Muscle of leg (tissue), 11 donors: ENCODE results near the gene MAP3K7CL. TPM values are rescaled to one million over a fixed set of nuclear protein-coding genes. Genes with fewer than 3 reads are reported as not detected.

Experiments used
- DNase-seq: peaks from one replicate; pipeline ENCODE4 v3.0.0; 2013
- H3K27ac ChIP-seq: one replicate; pipeline ENCODE4 v1.5.1; 2013; ENCODE audit warnings: mild to moderate bottlenecking, low read length, control low read depth
- H3K27me3 ChIP-seq: one replicate; pipeline ENCODE4 v1.6.1; 2013; ENCODE audit warnings: low read length; ENCODE audit not compliant: control insufficient read depth, insufficient read depth
- H3K36me3 ChIP-seq: one replicate; pipeline ENCODE4 v1.6.1; 2013; ENCODE audit warnings: low read length; ENCODE audit not compliant: control insufficient read depth, insufficient read depth
- H3K4me1 ChIP-seq: one replicate; pipeline ENCODE4 v1.6.1; 2013; ENCODE audit warnings: low read length; ENCODE audit not compliant: control insufficient read depth, insufficient read depth
- H3K4me3 ChIP-seq: one replicate; pipeline ENCODE4 v1.5.1; 2013; ENCODE audit warnings: low read length, control low read depth
- H3K9me3 ChIP-seq: replicated peaks from 2 replicates; pipeline ENCODE4 v1.6.1; 2013; ENCODE audit warnings: low read depth, low read length; ENCODE audit not compliant: control insufficient read depth
- WGBS: methylation state at CpG from one replicate; pipeline ENCODE4 v1.1.5; 2013; ENCODE audit warnings: missing lambda C conversion rate; ENCODE audit not compliant: insufficient coverage; 5-methylcytosine and 5-hydroxymethylcytosine counted together
- polyA plus RNA-seq, 8 donors: library from polyadenylated mRNA; unstranded; fragments of 120-200 nt; gene quantifications; one replicate each; pipeline versions ENCODE4 v1.2.1 to v1.2.3, GENCODE V29; 2013; ENCODE audit warnings: inconsistent platforms in 1 of 8, low replicate concordance in 1 of 8; ENCODE audit not compliant: insufficient read length in 8 of 8, insufficient read depth in 1 of 8
- total RNA-seq: library from RNA; stranded (reverse); fragments of 120-200 nt; gene quantifications from one replicate; pipeline ENCODE4 v1.2.4, GENCODE V29; 2013

The MAP3K7CL gene
- total and polyA plus RNA-seq, 9 donors = 53.5 to 84.9 (median 71.2) TPM

DNA sequence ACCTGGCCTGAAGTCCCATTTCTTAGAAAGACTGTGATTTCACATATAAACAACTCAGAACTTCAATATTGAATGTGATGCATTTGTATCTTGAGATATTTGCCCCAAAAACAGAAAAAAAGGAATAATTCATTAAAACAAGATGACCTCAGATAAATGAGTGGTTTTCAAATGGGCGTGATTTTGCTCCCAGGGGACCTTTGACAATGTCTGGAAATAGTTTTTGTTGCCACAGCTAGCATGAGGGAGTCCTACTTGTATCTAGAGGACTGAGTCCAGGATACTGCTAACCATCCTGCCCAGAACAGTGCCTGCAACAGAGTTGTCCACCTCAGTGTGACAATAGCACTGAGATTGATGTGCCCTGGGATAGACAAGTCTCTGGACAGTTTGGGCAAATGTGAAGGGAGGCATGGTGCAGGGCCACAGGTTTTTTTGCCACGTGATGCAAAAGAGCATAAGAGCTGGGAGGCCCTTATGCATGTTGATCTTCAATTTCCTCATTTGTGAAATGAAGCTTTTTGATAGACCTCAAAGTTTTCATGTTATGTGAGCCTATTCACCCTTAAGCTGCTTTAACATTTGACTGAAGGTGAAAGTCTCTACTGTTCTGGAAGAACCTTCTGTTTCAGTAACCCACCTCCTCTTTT is 46.2 kb downstream of the MAP3K7CL start:
- no peak for DNase-seq
- no peaks in the 10 kb centered on the region for H3K9me3 ChIP-seq
- H3K4me3 ChIP-seq = no peak overlapping the region
- no peaks in the 10 kb centered on the region for H3K27me3 ChIP-seq
- no peak overlapping the region for H3K27ac ChIP-seq
- H3K4me1 ChIP-seq = no peaks in the 10 kb centered on the region
- WGBS = 90% methylated on average over 1 of the region's 2 CpGs
- H3K36me3 ChIP-seq = no peaks in the 10 kb centered on the region

DNA sequence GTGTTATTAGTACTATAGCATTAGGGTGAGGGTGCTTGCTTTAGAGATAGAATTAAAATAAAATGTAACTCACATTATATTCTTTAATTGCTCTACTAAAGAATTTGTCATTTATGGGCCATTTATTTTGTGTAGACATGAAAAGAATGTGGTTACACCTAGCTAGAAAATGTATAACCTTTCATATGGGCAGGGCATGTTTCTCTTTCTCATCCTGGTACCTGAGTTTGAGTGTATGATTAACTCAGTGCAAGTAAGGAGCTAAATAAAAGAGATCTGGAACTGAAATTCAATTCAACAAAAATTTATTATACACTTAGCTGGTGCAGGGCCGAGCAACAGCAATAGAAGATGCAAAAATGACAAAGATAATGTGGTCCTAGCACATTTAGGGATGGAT is 47.4 kb downstream of the MAP3K7CL start:
- Histone ChIP-seq H3K36me3 (no peaks in the 10 kb centered on the region), H3K9me3 (no peaks in the 10 kb centered on the region), H3K27ac (no peak overlapping the region), H3K4me1 (no peaks in the 10 kb centered on the region), H3K4me3 (no peak overlapping the region), H3K27me3 (no peaks in the 10 kb centered on the region)
- 100% methylated on average over 1 of the region's 1 CpG for WGBS
- DNase-seq = no peak

- DNase-seq = no peak
- H3K27ac ChIP-seq = no peak overlapping the region
- no peaks in the 10 kb centered on the region for H3K9me3 ChIP-seq
- no peaks in the 10 kb centered on the region for H3K4me1 ChIP-seq
- no peak overlapping the region for H3K4me3 ChIP-seq
- no peaks in the 10 kb centered on the region for H3K36me3 ChIP-seq
- WGBS = 89% methylated on average over 7 of the region's 7 CpGs
- no peaks in the 10 kb centered on the region for H3K27me3 ChIP-seq
These were observed 48.5 kb downstream of the MAP3K7CL start for GRCh38 chr21:29178926-29179325.

DNA sequence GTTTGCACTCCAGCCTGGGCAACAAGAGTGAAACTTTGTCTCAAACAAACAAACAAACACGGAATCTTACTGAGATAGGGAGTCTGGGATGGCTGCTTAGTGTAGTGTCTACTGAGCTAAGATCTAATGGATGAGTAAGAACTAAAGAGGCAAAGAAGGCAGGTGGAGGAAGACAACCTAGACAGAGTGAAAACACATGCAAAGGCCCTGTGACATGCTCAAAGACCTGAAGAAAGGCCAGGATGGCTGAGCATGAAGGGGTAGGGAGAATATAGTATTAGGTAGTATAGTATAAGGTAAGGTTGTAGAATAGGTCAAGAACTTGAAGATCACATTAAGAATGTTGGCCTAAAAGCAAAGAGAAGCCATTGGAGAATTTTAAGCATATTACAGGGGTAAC is 49.1 kb downstream of the MAP3K7CL start:
- H3K9me3 ChIP-seq = no peaks in the 10 kb centered on the region
- no peak overlapping the region for H3K4me3 ChIP-seq
- DNase-seq = no peak
- H3K27me3 ChIP-seq = no peaks in the 10 kb centered on the region
- no peaks in the 10 kb centered on the region for H3K36me3 ChIP-seq
- no peak overlapping the region for H3K27ac ChIP-seq
- no CpG with 5 or more reads among the region's 1 CpG for WGBS
- H3K4me1 ChIP-seq = no peaks in the 10 kb centered on the region

DNA sequence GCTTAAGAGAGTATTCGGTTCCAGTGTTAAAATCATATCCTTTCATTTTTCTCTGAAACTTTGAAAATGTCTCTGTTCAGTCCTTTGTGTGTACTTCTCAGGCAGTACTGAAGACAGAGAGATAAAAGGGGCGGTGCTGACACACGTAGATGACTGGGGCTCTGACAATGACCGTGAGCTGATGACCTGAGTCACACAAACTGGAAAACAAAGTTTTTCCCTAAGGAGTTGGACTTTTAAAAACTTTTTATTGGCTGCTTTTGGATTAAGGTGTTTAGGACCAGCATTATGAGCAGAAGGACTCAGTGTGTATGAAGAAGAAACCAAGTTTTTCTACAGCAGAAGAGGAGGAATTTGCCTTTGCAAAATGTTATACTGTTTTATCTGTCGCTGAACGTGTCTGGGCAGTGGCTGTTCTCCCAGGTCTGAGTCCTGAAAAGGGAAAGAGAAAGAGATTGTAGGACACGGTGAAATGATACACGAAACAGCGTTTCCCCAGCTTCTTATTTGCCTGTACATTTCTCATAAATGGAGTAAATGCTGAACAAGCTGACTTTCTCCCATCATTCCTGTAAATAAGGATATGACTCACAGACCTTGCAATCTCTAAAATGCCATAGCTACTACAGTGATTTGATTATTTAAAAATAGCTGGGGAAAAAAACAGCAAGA is 51.5 kb downstream of the MAP3K7CL start:
- Histone ChIP-seq H3K9me3 (no peaks in the 10 kb centered on the region), H3K4me3 (no peak overlapping the region), H3K27ac (peak overlapping the region; percentile 60), H3K27me3 (no peaks in the 10 kb centered on the region), H3K36me3 (no peaks in the 10 kb centered on the region), H3K4me1 (no peaks in the 10 kb centered on the region)
- peak; percentile 58 for DNase-seq
- WGBS = 26% methylated on average over 3 of the region's 9 CpGs

DNA sequence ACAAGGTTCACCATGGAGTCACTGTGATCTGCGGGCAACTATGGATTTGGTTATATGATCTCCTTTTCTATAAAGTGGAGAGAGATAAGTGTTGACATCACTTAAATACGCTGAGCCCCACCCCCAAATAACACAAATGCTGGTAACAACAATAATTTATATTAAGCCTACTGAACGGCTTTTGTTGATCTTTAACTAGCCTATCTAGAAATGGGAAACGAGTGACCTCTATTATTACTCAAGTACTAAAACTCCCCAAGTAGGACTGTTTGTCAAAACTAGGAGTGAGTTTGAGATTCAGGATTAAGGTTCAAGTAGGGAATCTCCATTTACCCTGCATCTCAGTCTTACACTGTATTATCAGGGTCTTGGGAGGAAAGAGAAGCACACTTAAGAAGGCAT is 52.2 kb downstream of the MAP3K7CL start:
- no peak for DNase-seq
- no peak overlapping the region for H3K4me3 ChIP-seq
- WGBS = no CpG with 5 or more reads among the region's 4 CpGs
- H3K36me3 ChIP-seq = no peaks in the 10 kb centered on the region
- peak overlapping the region; percentile 60 for H3K27ac ChIP-seq
- H3K27me3 ChIP-seq = no peaks in the 10 kb centered on the region
- H3K4me1 ChIP-seq = no peaks in the 10 kb centered on the region
- no peaks in the 10 kb centered on the region for H3K9me3 ChIP-seq

- H3K27me3 ChIP-seq = no peaks in the 10 kb centered on the region
- no peak overlapping the region for H3K27ac ChIP-seq
- H3K4me1 ChIP-seq = no peaks in the 10 kb centered on the region
- DNase-seq = peak; percentile 58
- no peaks in the 10 kb centered on the region for H3K36me3 ChIP-seq
- H3K4me3 ChIP-seq = no peak overlapping the region
- WGBS = no CpG with 5 or more reads among the region's 1 CpG
- H3K9me3 ChIP-seq = no peaks in the 10 kb centered on the region
These were observed 53.6 kb downstream of the MAP3K7CL start for GRCh38 chr21:29184037-29184436.

DNA sequence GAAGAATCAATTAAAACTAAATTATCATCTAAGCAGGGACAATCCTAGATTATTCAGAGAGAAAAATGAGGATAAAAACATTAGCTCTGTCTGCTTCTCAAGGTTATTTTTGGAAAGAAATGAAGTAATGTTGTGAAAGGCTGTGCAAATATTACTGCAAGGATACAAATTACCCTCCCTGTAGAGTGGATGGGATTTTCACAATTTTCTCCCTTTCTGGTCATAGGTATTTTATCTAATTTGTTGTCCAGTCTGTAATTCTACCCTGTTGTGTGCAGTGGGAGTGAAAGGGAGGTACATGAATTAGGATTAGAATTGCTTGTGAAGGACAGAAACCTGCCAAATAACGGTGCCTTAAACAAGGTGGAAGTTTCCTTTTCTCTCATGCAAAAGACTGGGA is 54.7 kb downstream of the MAP3K7CL start:
- no CpG with 5 or more reads among the region's 1 CpG for WGBS
- H3K27me3 ChIP-seq = no peaks in the 10 kb centered on the region
- no peak overlapping the region for H3K4me3 ChIP-seq
- H3K4me1 ChIP-seq = no peaks in the 10 kb centered on the region
- no peak overlapping the region for H3K27ac ChIP-seq
- no peak for DNase-seq
- H3K36me3 ChIP-seq = no peaks in the 10 kb centered on the region
- no peaks in the 10 kb centered on the region for H3K9me3 ChIP-seq

DNA sequence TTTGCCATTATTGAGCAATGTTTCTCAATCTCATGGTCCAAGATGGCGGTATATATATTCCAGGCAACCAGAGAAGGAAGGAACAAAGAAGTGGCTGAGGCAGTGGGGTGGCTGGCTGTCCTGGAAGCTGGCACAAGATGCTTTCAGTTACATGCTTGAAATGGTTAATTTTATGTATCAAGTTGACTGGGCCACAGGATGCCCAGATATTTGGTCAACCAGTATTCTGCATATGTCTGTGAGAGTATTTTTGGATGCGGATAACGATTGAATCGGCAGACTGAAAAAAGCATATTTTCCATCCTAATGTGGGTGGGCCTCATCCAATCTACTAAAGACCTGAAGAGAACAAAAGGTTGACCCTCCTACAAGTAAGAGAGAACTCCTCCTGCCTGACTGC is 55.2 kb downstream of the MAP3K7CL start:
- H3K27me3 ChIP-seq = no peaks in the 10 kb centered on the region
- H3K27ac ChIP-seq = no peak overlapping the region
- no peak overlapping the region for H3K4me3 ChIP-seq
- no peaks in the 10 kb centered on the region for H3K9me3 ChIP-seq
- no peaks in the 10 kb centered on the region for H3K36me3 ChIP-seq
- H3K4me1 ChIP-seq = no peaks in the 10 kb centered on the region
- 100% methylated on average over 1 of the region's 4 CpGs for whole genome bisulfite sequencing
- no peak for DNase-seq

GRCh38 chr21:29186246-29186645 is 55.8 kb downstream of the MAP3K7CL start:
- H3K4me1 ChIP-seq = no peaks in the 10 kb centered on the region
- H3K36me3 ChIP-seq = no peaks in the 10 kb centered on the region
- no peak overlapping the region for H3K27ac ChIP-seq
- no peak for DNase-seq
- no peaks in the 10 kb centered on the region for H3K9me3 ChIP-seq
- no peak overlapping the region for H3K4me3 ChIP-seq
- H3K27me3 ChIP-seq = no peaks in the 10 kb centered on the region
